Endothelial cell of umbilical vein (primary cell): ENCODE results near the gene DECR2.
"Not testable (repeated sequence)": the region's sequence is repeated elsewhere in the genome, so short reads cannot be mapped to it uniquely, and the experiment has no call there.

Experiments used
- CTCF ChIP-seq, 2 donors: IDR thresholded peaks; 1 replicate in 1 of 2; 2 replicates in 1 of 2; pipeline ENCODE4 v1.5.1; 2011; ENCODE audit warnings: low read length in 2 of 2, mild to moderate bottlenecking in 2 of 2, moderate library complexity in 2 of 2, control low read depth in 1 of 2, inconsistent platforms in 1 of 2, low read depth in 1 of 2; ENCODE audit not compliant: insufficient read depth in 1 of 2; ENCODE audit errors: extremely low read depth in 1 of 2
- EZH2 ChIP-seq: IDR thresholded peaks from 2 replicates; pipeline ENCODE4 v1.6.1; 2012; ENCODE audit warnings: borderline replicate concordance, low read depth, mild to moderate bottlenecking, moderate library complexity, low read length, inconsistent platforms; ENCODE audit not compliant: severe bottlenecking

GRCh38 chr16:362702-362999 lies 39.0 kb upstream of the DECR2 start:
- not testable (repeated sequence) for TF ChIP-seq EZH2; CTCF (IDR thresholded peaks at IDR 0.05; ENCODE audit: extremely low read depth in 1 of 2, insufficient read depth in 1 of 2, low read depth in 1 of 2, low read length in 2 of 2)
